Thoracic aorta (tissue), 2 donors: Measurements from ENCODE around the gene KNSTRN. TPM values are rescaled to one million over a fixed set of nuclear protein-coding genes. Genes with fewer than 3 reads are reported as not detected.

Source experiments
- ATAC-seq: fragments of 150-250 bp; one replicate; pipeline ENCODE4 v1.8.0; 2017; ENCODE audit warnings: low read depth; ENCODE audit not compliant: insufficient number of reproducible peaks, low FRiP score
- DNase-seq: peaks from one replicate; pipeline ENCODE4 v3.0.0-alpha.2; 2020; ENCODE audit warnings: low spot score
- H3K27ac ChIP-seq, 2 donors: fragments of 200-600 bp; sonication (generic); 1 replicate in 1 of 2; 2 replicates in 1 of 2; pipeline ENCODE4 v1.5.1; 2016; ENCODE audit warnings: mild to moderate bottlenecking in 2 of 2, moderate library complexity in 2 of 2
- H3K27me3 ChIP-seq: fragments of 200-600 bp; sonication (generic); replicated peaks from 2 replicates; pipeline ENCODE4 v1.6.0; 2016; ENCODE audit warnings: mild to moderate bottlenecking; ENCODE audit not compliant: insufficient read depth
- H3K36me3 ChIP-seq: fragments of 200-600 bp; sonication (generic); one replicate; pipeline ENCODE4 v1.5.1; 2016
- H3K4me1 ChIP-seq, 2 donors: fragments of 200-600 bp; sonication (generic); 1 replicate in 1 of 2; 2 replicates in 1 of 2; pipeline versions ENCODE4 v1.5.1 to v1.6.0; 2016; ENCODE audit warnings: low read depth in 2 of 2, mild to moderate bottlenecking in 1 of 2; ENCODE audit not compliant: control insufficient read depth in 1 of 2
- H3K4me3 ChIP-seq: fragments of 200-600 bp; sonication (generic); 2 replicates; pipeline ENCODE4 v1.5.1; 2016; ENCODE audit warnings: mild to moderate bottlenecking
- H3K9me3 ChIP-seq: fragments of 200-600 bp; sonication (generic); 2 replicates; pipeline ENCODE4 v1.5.1; 2016
- CTCF ChIP-seq: fragments of 200-600 bp; sonication (generic); IDR thresholded peaks from one replicate; pipeline ENCODE4 v1.5.1; 2019; ENCODE audit warnings: antibody characterized with exemption
- total RNA-seq, 2 donors: library from RNA; depleted of rRNA; stranded (reverse); fragments of >200 nt; gene quantifications; one replicate each; pipeline versions ENCODE4 v1.1.0 to v1.2.3, GENCODE V29; 2016

The KNSTRN gene
- total RNA-seq, 2 donors from 2014 or later: 4.5 to 5.8 TPM

GRCh38 chr15:40335938-40336743, 46.4 kb upstream of the KNSTRN start:
- no peaks in the 10 kb centered on the region for H3K9me3 ChIP-seq
- peaks cover 63 to 94% of the 10 kb centered on the region in 2 donors for H3K4me1 ChIP-seq
- DNase-seq (no peak), ATAC-seq (no peak)
- TF ChIP-seq CTCF: no peak
- H3K36me3 ChIP-seq: no peaks in the 10 kb centered on the region
- H3K4me3 ChIP-seq: no peak overlapping the region
- peak overlapping the region; percentile 93 to 99 for H3K27ac ChIP-seq
- no peaks in the 10 kb centered on the region for H3K27me3 ChIP-seq

DNA sequence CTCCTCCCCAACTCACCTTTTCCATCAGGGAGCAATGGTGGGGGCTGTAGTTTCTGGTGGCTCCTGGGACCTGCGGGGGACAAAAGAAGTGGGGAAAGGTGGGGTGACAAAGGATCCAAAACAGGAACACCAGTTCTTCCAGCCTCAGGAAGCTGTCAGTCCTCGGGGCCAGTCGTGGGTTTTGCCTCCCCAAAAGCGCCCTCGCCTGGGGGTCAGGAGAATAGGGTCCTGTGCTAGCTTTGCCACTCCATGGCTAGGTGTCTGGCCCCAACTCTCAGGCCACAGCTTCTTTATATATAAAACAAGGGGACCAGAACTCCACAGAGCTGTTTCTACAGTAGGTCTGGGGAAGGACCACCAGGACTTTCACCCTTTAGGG, 45.8 kb upstream of the KNSTRN start:
- no peak for TF ChIP-seq CTCF
- Histone ChIP-seq H3K36me3 (no peaks in the 10 kb centered on the region), H3K9me3 (no peaks in the 10 kb centered on the region), H3K27ac (peak overlapping the region; percentile 93 to 99), H3K4me3 (no peak overlapping the region), H3K4me1 (peaks cover 69 to 94% of the 10 kb centered on the region in 2 donors), H3K27me3 (no peaks in the 10 kb centered on the region)
- no peak for DNase-seq
- no peak for ATAC-seq

GRCh38 chr15:40337597-40337996, 44.9 kb upstream of the KNSTRN start:
- H3K27ac ChIP-seq: peak overlapping the region; percentile 93 to 99
- H3K4me1 ChIP-seq: peaks cover 75 to 98% of the 10 kb centered on the region in 2 donors
- DNase-seq (no peak), ATAC-seq (no peak)
- H3K27me3 ChIP-seq: no peaks in the 10 kb centered on the region
- peak overlapping the region; percentile 67 for H3K4me3 ChIP-seq
- H3K36me3 ChIP-seq: no peaks in the 10 kb centered on the region
- no peak for TF ChIP-seq CTCF
- H3K9me3 ChIP-seq: no peaks in the 10 kb centered on the region

- Histone ChIP-seq H3K27me3 (no peaks in the 10 kb centered on the region), H3K4me1 (peaks cover 78 to 98% of the 10 kb centered on the region in 2 donors), H3K36me3 (no peaks in the 10 kb centered on the region), H3K4me3 (peak overlapping the region; percentile 67), H3K9me3 (no peaks in the 10 kb centered on the region), H3K27ac (peak overlapping the region; percentile 93 to 99)
- peak; percentile 49 for TF ChIP-seq CTCF
- DNase-seq (peak; percentile 61), ATAC-seq (no peak)
Measured at GRCh38 chr15:40338041-40338657, 44.4 kb upstream of the KNSTRN start.

- Histone ChIP-seq H3K27ac (peak overlapping the region; percentile 93 to 99), H3K4me1 (peaks cover 78 to 98% of the 10 kb centered on the region in 2 donors), H3K27me3 (no peaks in the 10 kb centered on the region), H3K4me3 (peak overlapping the region; percentile 67), H3K9me3 (no peaks in the 10 kb centered on the region), H3K36me3 (no peaks in the 10 kb centered on the region)
- DNase-seq: peak; percentile 38
- TF ChIP-seq CTCF: no peak
- ATAC-seq: no peak
Measured at GRCh38 chr15:40338921-40339620, 43.5 kb upstream of the KNSTRN start.
